WI38 (cell line): ENCODE measurements around the gene CCDC12.

Experiments
- H3K4me3 ChIP-seq: 2 replicates; pipeline ENCODE4 v1.5.1; 2011; ENCODE audit warnings: low read depth, mild to moderate bottlenecking, control low read depth, low read length
- TF ChIP-seq, protein P1 (sequence below): IDR thresholded peaks from 2 replicates; pipeline ENCODE4 v1.5.1; 2012; ENCODE audit warnings: low read depth, mild to moderate bottlenecking, control low read depth, low read length

Gene CCDC12

DNA sequence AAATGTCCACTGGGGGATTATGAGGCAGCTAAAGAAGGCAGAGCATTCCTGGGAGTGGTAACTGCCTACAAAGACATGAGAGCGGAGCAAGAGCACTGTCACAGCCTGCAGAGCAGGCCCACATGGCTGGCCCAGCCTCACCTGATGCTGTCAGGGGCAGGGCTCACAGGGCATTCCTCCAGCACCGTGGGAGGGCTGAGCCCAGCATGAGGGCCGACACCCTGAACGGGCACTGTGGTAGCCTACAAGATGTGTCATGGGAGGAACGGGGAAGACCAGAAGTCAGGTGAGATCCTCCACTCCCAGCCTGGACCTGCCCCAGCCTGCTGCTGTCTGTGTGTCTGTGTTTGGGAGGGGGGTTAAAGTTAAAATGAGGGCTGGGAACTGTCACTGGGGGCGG is 30.1 kb downstream of the CCDC12 start:
- TF ChIP-seq, protein P1, sequence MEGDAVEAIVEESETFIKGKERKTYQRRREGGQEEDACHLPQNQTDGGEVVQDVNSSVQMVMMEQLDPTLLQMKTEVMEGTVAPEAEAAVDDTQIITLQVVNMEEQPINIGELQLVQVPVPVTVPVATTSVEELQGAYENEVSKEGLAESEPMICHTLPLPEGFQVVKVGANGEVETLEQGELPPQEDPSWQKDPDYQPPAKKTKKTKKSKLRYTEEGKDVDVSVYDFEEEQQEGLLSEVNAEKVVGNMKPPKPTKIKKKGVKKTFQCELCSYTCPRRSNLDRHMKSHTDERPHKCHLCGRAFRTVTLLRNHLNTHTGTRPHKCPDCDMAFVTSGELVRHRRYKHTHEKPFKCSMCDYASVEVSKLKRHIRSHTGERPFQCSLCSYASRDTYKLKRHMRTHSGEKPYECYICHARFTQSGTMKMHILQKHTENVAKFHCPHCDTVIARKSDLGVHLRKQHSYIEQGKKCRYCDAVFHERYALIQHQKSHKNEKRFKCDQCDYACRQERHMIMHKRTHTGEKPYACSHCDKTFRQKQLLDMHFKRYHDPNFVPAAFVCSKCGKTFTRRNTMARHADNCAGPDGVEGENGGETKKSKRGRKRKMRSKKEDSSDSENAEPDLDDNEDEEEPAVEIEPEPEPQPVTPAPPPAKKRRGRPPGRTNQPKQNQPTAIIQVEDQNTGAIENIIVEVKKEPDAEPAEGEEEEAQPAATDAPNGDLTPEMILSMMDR = no peak
- no peak overlapping the region for H3K4me3 ChIP-seq

DNA sequence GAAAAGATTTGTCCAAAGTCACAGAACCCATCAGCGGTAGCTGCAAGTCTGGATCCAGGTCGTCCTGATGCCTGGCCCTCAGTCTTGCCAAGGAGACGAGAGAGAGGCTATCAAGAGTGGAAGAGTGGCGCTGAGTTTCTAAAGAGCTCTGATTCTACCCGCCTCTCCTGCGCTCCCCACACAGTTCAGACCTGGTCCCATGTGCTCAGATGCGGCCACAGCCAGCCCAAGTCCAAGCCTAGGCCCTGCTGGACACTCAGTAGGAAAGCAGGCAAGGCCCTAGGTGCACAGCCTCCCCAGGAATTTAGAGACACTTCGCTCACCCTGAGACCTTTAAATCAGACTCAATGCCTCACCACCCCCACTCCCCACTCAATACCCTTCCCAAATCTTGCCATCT is 32.4 kb downstream of the CCDC12 start:
- TF ChIP-seq, protein P1 = no peak
- H3K4me3 ChIP-seq = no peak overlapping the region

DNA sequence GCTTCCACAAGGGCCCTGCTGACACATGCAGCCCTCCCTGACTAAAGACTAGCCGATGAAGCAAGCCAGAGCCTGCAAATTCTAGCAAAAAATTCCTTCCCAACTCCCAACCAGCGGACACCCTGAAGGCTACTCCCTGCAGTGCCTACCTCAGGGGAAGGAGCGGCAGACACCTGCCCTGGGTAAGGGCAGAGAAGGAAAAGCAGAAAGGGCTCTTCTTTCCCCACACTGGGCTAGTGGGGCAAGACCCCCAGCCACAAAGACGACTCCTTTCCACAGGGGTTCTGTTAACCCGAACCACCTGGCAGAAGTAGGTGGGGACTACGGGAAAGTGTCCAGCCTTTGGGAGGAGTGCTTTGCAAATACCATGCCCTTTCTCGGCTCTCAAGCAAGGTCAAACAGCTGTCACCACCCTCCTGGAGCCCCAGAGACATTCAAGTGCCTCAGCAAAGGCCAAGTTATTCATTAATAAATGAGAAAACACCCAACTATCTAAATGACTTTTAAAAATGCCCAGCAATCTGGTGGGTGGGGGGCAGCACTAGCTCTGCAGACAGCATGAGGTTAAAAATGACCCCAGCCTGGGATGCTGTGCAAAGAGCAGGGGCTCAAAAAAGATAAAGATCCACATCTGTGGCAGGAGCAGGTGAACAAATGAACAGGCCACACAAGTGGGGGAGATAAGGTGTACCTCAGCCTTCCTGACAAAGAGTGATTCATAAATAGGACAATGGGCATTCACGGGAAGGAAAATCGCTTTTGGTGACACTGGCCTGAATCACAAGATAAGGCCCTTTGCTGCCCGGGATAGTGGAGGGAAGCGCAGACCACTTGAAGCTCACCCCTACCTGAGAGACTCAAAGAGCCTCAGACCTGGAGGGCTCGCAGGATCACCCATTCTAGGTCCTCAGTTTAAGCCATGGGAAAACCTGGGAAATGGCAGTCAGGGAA is 33.0 kb downstream of the CCDC12 start:
- TF ChIP-seq, protein P1 = no peak
- H3K4me3 ChIP-seq = no peak overlapping the region

DNA sequence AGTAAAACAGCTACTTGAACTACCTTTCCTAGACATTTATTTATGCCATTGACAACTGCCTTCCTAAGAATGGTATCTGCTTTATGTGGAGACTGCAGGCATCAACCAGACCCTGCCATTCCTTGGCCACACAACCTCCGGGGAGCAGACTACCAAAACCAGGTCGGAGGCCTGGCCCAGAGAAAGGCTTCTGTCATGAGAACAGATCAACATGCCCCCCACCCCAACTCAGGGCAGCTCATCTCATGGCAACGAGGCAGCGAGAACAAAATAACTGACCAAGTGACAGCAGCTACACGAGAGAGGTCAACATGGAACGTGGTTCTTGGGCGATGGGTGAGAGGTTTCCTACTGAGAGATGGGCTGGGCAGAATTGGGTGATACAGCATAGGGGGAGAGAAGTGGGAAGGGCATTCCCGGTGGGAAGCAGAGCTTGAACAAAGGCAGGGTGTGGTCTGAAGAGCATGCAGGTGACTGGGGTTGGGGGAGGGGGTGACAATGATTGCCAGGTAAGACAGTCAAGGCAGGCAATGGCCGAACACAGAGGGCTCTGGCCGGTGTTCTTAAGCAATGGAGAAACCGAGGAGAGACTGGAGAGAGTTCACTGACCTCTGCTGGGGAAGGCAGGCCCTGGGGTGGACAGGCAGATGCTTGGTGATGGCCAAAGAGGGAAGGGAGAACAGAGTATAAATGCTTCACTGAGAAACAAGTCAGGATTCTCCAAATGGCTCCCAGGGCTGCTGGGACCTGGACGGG is 33.9 kb downstream of the CCDC12 start:
- TF ChIP-seq, protein P1 = no peak
- no peak overlapping the region for H3K4me3 ChIP-seq

DNA sequence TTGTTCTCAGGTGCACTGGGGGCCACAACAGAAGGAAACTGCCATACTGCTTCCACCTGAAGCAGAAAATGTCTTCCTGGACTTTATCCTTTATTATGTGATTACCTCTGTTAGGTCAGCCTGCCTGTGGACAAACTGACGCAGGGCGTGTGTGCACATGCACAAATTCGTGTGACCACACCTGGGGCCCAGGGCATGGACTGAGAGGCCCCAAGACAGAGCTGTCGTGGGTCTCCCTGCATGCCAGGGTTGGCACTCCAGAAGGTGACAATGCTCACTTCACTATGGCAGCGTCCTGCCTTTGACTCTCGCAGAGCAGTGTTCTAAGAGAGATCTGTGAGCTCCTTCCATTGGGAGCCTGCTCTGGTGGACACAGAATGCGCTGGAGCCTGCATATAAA is 34.5 kb downstream of the CCDC12 start:
- no peak overlapping the region for H3K4me3 ChIP-seq
- TF ChIP-seq, protein P1 = no peak

DNA sequence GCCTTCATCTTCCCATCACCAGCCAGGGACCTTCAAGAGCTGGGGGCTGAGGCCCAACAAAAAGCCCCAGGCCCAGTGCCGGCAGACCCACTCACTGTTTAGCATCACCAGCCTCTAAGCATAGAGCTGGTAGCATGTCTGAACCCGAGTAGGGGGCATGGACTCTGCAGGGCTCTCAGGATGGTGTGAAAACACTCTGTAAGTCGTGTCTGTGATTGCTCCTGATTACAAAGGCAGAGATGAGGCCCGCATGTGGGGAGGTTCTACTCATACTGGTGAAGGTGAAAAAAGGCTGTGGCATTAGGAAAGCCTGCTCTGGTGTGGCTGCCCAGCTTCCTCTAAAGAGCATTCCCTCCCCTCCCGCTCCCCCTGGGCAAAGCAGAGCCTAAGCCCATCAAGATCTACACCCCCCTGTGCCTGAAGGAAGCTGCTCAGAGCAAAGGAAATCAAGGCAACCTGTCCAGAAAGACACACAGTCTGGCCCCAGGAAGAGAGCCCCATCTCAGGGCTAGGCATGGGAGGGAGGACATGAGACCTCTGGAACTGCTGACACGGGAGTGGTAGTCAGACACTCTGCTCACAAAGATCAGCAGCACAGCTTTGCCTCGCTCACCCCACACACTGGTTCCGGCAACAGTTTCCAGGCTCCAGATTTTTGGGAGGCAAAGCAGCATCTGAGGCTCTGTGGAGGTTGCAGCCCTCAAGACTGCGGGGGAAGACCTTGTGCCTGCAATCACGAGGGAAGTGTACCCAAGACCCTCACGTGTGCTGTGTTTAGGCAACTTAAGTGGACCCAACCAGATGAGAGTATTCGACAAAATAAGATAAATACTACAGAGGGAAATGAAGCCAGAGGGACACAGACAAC is 36.7 kb downstream of the CCDC12 start:
- H3K4me3 ChIP-seq = no peak overlapping the region
- TF ChIP-seq, protein P1 = no peak
